Kidney (tissue), 14 donors: Measurements from ENCODE around the gene SH3PXD2B. TPM values are rescaled to one million over a fixed set of nuclear protein-coding genes. Genes with fewer than 3 reads are reported as not detected.

ENCODE experiments used
- DNase-seq, 5 donors: peaks; one replicate each; pipeline ENCODE4 v3.0.0-alpha.2; 2013 to 2020
- FAIRE-seq: peaks from 2 replicates; lab custom pipeline; 2012; peaks lifted over from hg19 to GRCh38; lab: Jason Lieb, UNC
- H3K27ac ChIP-seq, 2 donors: one replicate each; pipeline ENCODE4 v1.7.0; 2013; ENCODE audit warnings: low read depth in 2 of 2, low read length in 2 of 2, inconsistent platforms in 1 of 2
- H3K27me3 ChIP-seq: one replicate; pipeline ENCODE4 v1.7.1; 2013; ENCODE audit warnings: low read length, inconsistent platforms; ENCODE audit not compliant: control insufficient read depth, insufficient read depth
- H3K36me3 ChIP-seq, 3 donors: one replicate each; pipeline versions ENCODE4 v1.7.0 to v1.7.1; 2013; ENCODE audit warnings: low read length in 3 of 3, control low read depth in 1 of 3, inconsistent platforms in 1 of 3; ENCODE audit not compliant: insufficient read depth in 3 of 3, control insufficient read depth in 2 of 3
- H3K4me1 ChIP-seq, 3 donors: one replicate each; pipeline versions ENCODE4 v1.7.0 to v1.7.1; 2013; ENCODE audit warnings: low read length in 3 of 3, inconsistent platforms in 1 of 3, low read depth in 1 of 3; ENCODE audit not compliant: control insufficient read depth in 2 of 3, insufficient read depth in 2 of 3
- H3K4me3 ChIP-seq, 3 donors: one replicate each; pipeline versions ENCODE4 v1.7.0 to v1.8.1; 2013; ENCODE audit warnings: low read length in 3 of 3, control low read depth in 1 of 3, inconsistent platforms in 1 of 3
- H3K9ac ChIP-seq, 3 donors: one replicate each; pipeline versions ENCODE4 v1.7.0 to v1.7.1; 2013; ENCODE audit warnings: low read length in 3 of 3, control low read depth in 1 of 3, inconsistent platforms in 1 of 3
- H3K9me3 ChIP-seq, 3 donors: one replicate each; pipeline versions ENCODE4 v1.7.0 to v1.7.1; 2013; ENCODE audit warnings: low read length in 3 of 3, control low read depth in 1 of 3, inconsistent platforms in 1 of 3; ENCODE audit not compliant: control insufficient read depth in 2 of 3, insufficient read depth in 1 of 3
- CTCF ChIP-seq: IDR thresholded peaks from 3 replicates; pipeline ENCODE4 v1.5.1; 2012; ENCODE audit warnings: mild to moderate bottlenecking, moderate library complexity, borderline replicate concordance; ENCODE audit not compliant: insufficient read depth; ENCODE audit errors: extremely low read depth
- intact Hi-C: fragments of 100-400 bp; cut with DNase I; formaldehyde crosslinking; loops from one replicate; pipeline ENCODE4 v1.11.1; 2022
- polyA plus RNA-seq: library from polyadenylated mRNA; stranded (reverse); fragments of 350-450 nt; fragmentation: Illumina TruSeq; extraction: RNeasy Lipid Tissue Mini Kit (QIAGEN cat#74804); gene quantifications from one replicate; pipeline ENCODE4 v1.2.3, GENCODE V29; 2014; ENCODE audit warnings: low read depth, low replicate concordance; ENCODE audit not compliant: insufficient read depth
- total RNA-seq: library from RNA; stranded (reverse); fragmentation: NEBNext Ultra II Directional; extraction: Animal tissue kit (Norgen Biotek cat#: 25700); gene quantifications from one replicate; pipeline ENCODE4 v1.2.1, GENCODE V29; 2021
- donor health status: control.
- donor health status: control.
- donor health status: control.
- donor health status: control.
- donor health status: control.
- donor health status: DM: yes; HTN: yes; CAD: no.
- donor health status: Normal renal cell carcinoma (clear cell type).

Gene SH3PXD2B
- total and polyA plus RNA-seq, 2 donors from 2014 or later = 3.1 to 22.8 TPM

DNA sequence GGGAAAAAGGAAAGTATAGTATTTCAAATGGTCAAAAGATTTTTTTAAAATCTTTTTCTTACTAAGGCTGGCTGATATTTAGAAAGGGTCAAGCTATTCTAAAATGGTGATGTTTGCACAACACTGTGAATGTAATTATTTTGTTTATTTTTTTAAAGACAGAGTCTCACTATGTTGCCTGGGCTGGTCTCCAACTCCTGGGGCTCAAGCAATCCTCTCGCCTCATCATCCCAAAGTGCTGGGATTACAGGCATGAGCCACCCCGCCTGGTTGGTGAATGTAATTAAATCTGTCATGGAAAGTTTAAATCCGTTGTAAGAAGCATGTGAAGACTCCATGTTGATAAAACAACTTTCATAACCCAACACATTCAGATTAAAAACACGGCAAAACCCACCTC lies 173.4 kb downstream of the SH3PXD2B start:
- Histone ChIP-seq H3K9ac (no peak overlapping the region), H3K27me3 (no peaks in the 10 kb centered on the region), H3K4me1 (peaks cover 0 to 7% (median 3%) of the 10 kb centered on the region in 3 donors), H3K27ac (no peak overlapping the region), H3K9me3 (no peaks in the 10 kb centered on the region), H3K36me3 (no peaks in the 10 kb centered on the region), H3K4me3 (no peak overlapping the region)
- DNase-seq (no peak), FAIRE-seq (no peak)
- no peak for TF ChIP-seq CTCF
- intact Hi-C loops = no loop called here

DNA sequence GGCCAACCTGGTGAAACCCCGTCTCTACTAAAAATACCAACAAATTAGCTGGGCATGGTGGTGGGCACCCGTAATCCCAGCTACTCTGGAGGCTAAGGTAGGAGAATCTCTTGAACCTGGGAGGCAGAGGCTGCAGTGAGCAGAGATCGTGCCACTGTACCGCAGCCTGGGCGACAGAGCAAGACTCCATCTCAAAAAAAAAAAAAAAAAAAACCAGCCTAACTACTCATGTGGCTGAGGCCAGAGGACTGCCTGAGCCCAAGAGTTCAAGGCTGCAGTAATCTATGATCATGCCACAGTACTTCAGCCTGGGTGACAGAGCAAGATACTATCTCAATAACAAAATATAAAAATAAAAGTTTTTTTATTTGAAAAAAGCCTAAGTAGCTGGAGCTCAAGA lies 174.0 kb downstream of the SH3PXD2B start:
- no peaks in the 10 kb centered on the region for H3K36me3 ChIP-seq
- H3K4me3 ChIP-seq = no peak overlapping the region
- no peak overlapping the region for H3K9ac ChIP-seq
- TF ChIP-seq CTCF = no peak
- peaks cover 0 to 7% (median 6%) of the 10 kb centered on the region in 3 donors for H3K4me1 ChIP-seq
- DNase-seq (no peak), FAIRE-seq (no peak)
- intact Hi-C loops = no loop called here
- H3K9me3 ChIP-seq = no peaks in the 10 kb centered on the region
- no peak overlapping the region for H3K27ac ChIP-seq
- no peaks in the 10 kb centered on the region for H3K27me3 ChIP-seq

GRCh38 chr5:172278356-172278755 lies 176.0 kb downstream of the SH3PXD2B start:
- TF ChIP-seq CTCF = no peak
- FAIRE-seq (no peak), DNase-seq (no peak)
- intact Hi-C loops = no loop called here
- peaks cover 0 to 7% (median 7%) of the 10 kb centered on the region in 3 donors for H3K4me1 ChIP-seq
- no peak overlapping the region for H3K4me3 ChIP-seq
- H3K27me3 ChIP-seq = no peaks in the 10 kb centered on the region
- H3K9ac ChIP-seq = no peak overlapping the region
- no peaks in the 10 kb centered on the region for H3K36me3 ChIP-seq
- H3K27ac ChIP-seq = no peak overlapping the region
- H3K9me3 ChIP-seq = no peaks in the 10 kb centered on the region

DNA sequence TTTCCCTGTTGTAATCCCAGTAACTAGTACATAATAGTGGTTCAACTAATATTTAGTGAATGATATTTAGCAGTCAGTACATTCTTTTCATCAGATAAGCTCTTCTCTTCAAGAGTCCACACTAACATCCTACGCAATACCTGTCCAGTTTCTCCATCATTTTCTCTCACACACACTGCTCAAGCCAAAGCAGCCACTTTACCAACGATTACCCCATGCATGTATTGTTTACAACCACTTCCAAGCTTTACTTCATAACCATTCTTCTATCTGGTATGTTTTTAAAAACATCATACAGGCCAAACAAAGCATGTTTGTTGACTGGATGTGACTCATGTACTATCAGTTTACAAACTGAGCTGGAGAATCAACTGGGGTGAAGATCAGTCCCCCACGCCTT lies 178.1 kb downstream of the SH3PXD2B start:
- Histone ChIP-seq H3K27me3 (no peaks in the 10 kb centered on the region), H3K27ac (no peak overlapping the region), H3K4me3 (no peak overlapping the region), H3K9me3 (no peaks in the 10 kb centered on the region), H3K9ac (no peak overlapping the region), H3K4me1 (peaks cover 0 to 7% (median 0%) of the 10 kb centered on the region in 3 donors), H3K36me3 (no peaks in the 10 kb centered on the region)
- DNase-seq (no peak), FAIRE-seq (no peak)
- intact Hi-C loops = no loop called here
- no peak for TF ChIP-seq CTCF
